CD14-positive monocyte (primary cell): ENCODE measurements around the gene MSANTD3. TPM values are rescaled to one million over a fixed set of nuclear protein-coding genes. Genes with fewer than 3 reads are reported as not detected.

Experiments
- DNase-seq, 3 donors: peaks; one replicate each; pipeline ENCODE4 v3.0.0-alpha.2; 2011 to 2022
- H2AFZ ChIP-seq: 2 replicates; pipeline ENCODE4 v1.6.0; 2012; ENCODE audit warnings: mild to moderate bottlenecking, low read depth, low read length, inconsistent platforms; ENCODE audit not compliant: insufficient read depth, poor library complexity, severe bottlenecking
- H3K27ac ChIP-seq, 2 donors: 1 replicate in 1 of 2; 2 replicates in 1 of 2; pipeline ENCODE4 v1.5.1; 2012 to 2013; ENCODE audit warnings: low read length in 2 of 2, control low read depth in 1 of 2, inconsistent platforms in 1 of 2, low read depth in 1 of 2, mild to moderate bottlenecking in 1 of 2
- H3K27me3 ChIP-seq, 2 donors: one replicate each; pipeline versions ENCODE4 v1.6.0 to v1.6.1; 2011 to 2013; ENCODE audit warnings: low read length in 2 of 2; ENCODE audit not compliant: control insufficient read depth in 2 of 2, insufficient read depth in 2 of 2
- H3K36me3 ChIP-seq, 2 donors: replicated peaks in 1 of 2; 1 replicate in 1 of 2; 2 replicates in 1 of 2; pipeline versions ENCODE4 v1.5.1 to v1.6.1; 2012 to 2013; ENCODE audit warnings: low read length in 2 of 2, control low read depth in 1 of 2, inconsistent platforms in 1 of 2, mild to moderate bottlenecking in 1 of 2; ENCODE audit not compliant: insufficient read depth in 2 of 2, control insufficient read depth in 1 of 2
- H3K4me1 ChIP-seq, 2 donors: 1 replicate in 1 of 2; 2 replicates in 1 of 2; pipeline versions ENCODE4 v1.5.1 to v1.6.1; 2012 to 2013; ENCODE audit warnings: low read length in 2 of 2, control low read depth in 1 of 2, inconsistent platforms in 1 of 2, mild to moderate bottlenecking in 1 of 2, moderate library complexity in 1 of 2; ENCODE audit not compliant: insufficient read depth in 2 of 2, control insufficient read depth in 1 of 2
- H3K4me2 ChIP-seq: replicated peaks from 2 replicates; pipeline ENCODE3; 2012; ENCODE audit warnings: low read length, moderate library complexity, mild to moderate bottlenecking; ENCODE audit not compliant: poor library complexity, severe bottlenecking; ENCODE audit errors: extremely low read depth
- H3K4me3 ChIP-seq, 3 experiments: fragments of 200-600 bp in 1 of 3; sonication (generic) in 1 of 3; replicated peaks in 1 of 3; 1 replicate in 2 of 3; 2 replicates in 1 of 3; pipeline ENCODE4 v1.5.1; 2011 to 2013; ENCODE audit warnings: low read length in 3 of 3, mild to moderate bottlenecking in 3 of 3, control low read depth in 2 of 3, low read depth in 2 of 3, inconsistent platforms in 1 of 3, moderate library complexity in 1 of 3
- H3K79me2 ChIP-seq: 2 replicates; pipeline ENCODE4 v1.6.0; 2012; ENCODE audit warnings: mild to moderate bottlenecking, control low read depth, inconsistent platforms, low read length, moderate library complexity; ENCODE audit not compliant: insufficient read depth
- H3K9ac ChIP-seq: 2 replicates; pipeline ENCODE4 v1.6.0; 2017; ENCODE audit warnings: low read length, mild to moderate bottlenecking; ENCODE audit not compliant: insufficient read depth, poor library complexity, severe bottlenecking
- H3K9me3 ChIP-seq, 2 donors: replicated peaks in 1 of 2; 1 replicate in 1 of 2; 2 replicates in 1 of 2; pipeline versions ENCODE4 v1.5.1 to v1.6.1; 2012 to 2013; ENCODE audit warnings: low read length in 2 of 2, control low read depth in 1 of 2; ENCODE audit not compliant: control insufficient read depth in 1 of 2, insufficient read depth in 1 of 2
- H4K20me1 ChIP-seq: 2 replicates; pipeline ENCODE4 v1.6.0; 2012; ENCODE audit warnings: mild to moderate bottlenecking, low read length, control low read depth, moderate library complexity; ENCODE audit not compliant: insufficient read depth
- H3K27ac Mint-ChIP-seq, 7 donors: one replicate each; pipeline ENCODE4 v1.8.0; 2020; ENCODE audit warnings: mild to moderate bottlenecking in 7 of 7, mixed read lengths in 7 of 7, moderate library complexity in 6 of 7, inconsistent platforms in 2 of 7
- H3K27me3 Mint-ChIP-seq, 3 donors: one replicate each; pipeline ENCODE4 v1.8.0; 2021 to 2022; ENCODE audit warnings: low read depth in 3 of 3, mild to moderate bottlenecking in 3 of 3, mixed read lengths in 3 of 3, moderate library complexity in 3 of 3, inconsistent platforms in 1 of 3
- H3K36me3 Mint-ChIP-seq, 2 donors: one replicate each; pipeline ENCODE4 v1.8.0; 2020; ENCODE audit warnings: mixed read lengths in 2 of 2, inconsistent platforms in 1 of 2, mild to moderate bottlenecking in 1 of 2
- H3K4me1 Mint-ChIP-seq: one replicate; pipeline ENCODE4 v1.8.0; 2020; ENCODE audit warnings: mild to moderate bottlenecking, mixed read lengths
- H3K4me3 Mint-ChIP-seq, 2 donors: one replicate each; pipeline ENCODE4 v1.8.0; 2020; ENCODE audit warnings: mild to moderate bottlenecking in 2 of 2, mixed read lengths in 2 of 2, moderate library complexity in 1 of 2
- H3K9me3 Mint-ChIP-seq, 7 donors: one replicate each; pipeline ENCODE4 v1.8.0; 2020 to 2022; ENCODE audit warnings: mixed read lengths in 7 of 7, mild to moderate bottlenecking in 6 of 7, moderate library complexity in 6 of 7, inconsistent platforms in 2 of 7
- WGBS: methylation state at CpG from one replicate; pipeline ENCODE4 v1.1.5; 2013; ENCODE audit warnings: missing lambda C conversion rate; ENCODE audit not compliant: insufficient coverage; 5-methylcytosine and 5-hydroxymethylcytosine counted together
- intact Hi-C, 2 donors: fragments of 100-400 bp; cut with micrococcal nuclease; formaldehyde crosslinking; loops; one replicate each; pipeline versions ENCODE4 v1.15.0 to v1.15.1; 2023
- polyA plus RNA-seq, 3 donors: library from polyadenylated mRNA; depleted of rRNA in 1 of 3; unstranded in 2 of 3; stranded (reverse) in 1 of 3; fragments of 300-500 nt in 2 of 3; fragments of >200 nt in 1 of 3; fragmentation: Illumina TruSeq in 2 of 3; gene quantifications; 1 replicate in 2 of 3; 2 replicates in 1 of 3; pipeline ENCODE4 v1.2.3, GENCODE V29; 2012 to 2021
- TF ChIP-seq, protein P1 (sequence below): fragments of 200-600 bp; IDR thresholded peaks from one replicate; pipeline ENCODE4 v1.8.0; 2022; ENCODE audit warnings: antibody characterized with exemption, mild to moderate bottlenecking

MSANTD3 gene
- polyA plus RNA-seq, 3 donors: 0.82 to 1.7 (median 1.1) TPM

DNA sequence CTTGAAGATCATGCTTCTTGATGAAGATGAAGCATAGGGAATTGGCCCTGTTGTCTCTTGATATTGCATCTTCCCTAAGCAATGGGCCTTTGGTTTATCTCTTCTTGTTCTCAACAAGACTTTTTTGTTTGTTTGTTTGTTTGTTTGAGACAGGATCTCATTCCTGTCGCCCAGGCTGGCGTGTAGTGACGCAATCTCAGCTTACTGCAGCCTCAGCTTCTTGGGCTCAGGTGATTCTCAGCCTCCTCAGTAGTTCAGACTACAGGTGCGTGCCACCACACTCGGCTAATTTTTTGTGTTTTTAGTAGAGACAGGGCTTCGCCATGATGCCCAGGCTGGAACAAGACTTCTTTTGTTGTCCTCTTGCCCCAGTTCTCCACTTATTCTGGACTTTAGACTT is 51.2 kb downstream of the MSANTD3 start:
- intact Hi-C loops: no loop called here
- Histone ChIP-seq H3K27ac (no peak overlapping the region), H3K9me3 (no peaks in the 10 kb centered on the region), H3K79me2 (no peaks in the 10 kb centered on the region), H3K27me3 (peaks cover 7 to 25% of the 10 kb centered on the region in 2 donors), H3K4me3 (no peak overlapping the region), H3K4me2 (no peak overlapping the region), H2AFZ (no peak overlapping the region), H3K9ac (no peak overlapping the region), H3K4me1 (peaks cover 6 to 10% of the 10 kb centered on the region in 2 donors), H4K20me1 (no peaks in the 10 kb centered on the region), H3K36me3 (no peaks in the 10 kb centered on the region)
- DNase-seq: no peak
- TF ChIP-seq, protein P1, sequence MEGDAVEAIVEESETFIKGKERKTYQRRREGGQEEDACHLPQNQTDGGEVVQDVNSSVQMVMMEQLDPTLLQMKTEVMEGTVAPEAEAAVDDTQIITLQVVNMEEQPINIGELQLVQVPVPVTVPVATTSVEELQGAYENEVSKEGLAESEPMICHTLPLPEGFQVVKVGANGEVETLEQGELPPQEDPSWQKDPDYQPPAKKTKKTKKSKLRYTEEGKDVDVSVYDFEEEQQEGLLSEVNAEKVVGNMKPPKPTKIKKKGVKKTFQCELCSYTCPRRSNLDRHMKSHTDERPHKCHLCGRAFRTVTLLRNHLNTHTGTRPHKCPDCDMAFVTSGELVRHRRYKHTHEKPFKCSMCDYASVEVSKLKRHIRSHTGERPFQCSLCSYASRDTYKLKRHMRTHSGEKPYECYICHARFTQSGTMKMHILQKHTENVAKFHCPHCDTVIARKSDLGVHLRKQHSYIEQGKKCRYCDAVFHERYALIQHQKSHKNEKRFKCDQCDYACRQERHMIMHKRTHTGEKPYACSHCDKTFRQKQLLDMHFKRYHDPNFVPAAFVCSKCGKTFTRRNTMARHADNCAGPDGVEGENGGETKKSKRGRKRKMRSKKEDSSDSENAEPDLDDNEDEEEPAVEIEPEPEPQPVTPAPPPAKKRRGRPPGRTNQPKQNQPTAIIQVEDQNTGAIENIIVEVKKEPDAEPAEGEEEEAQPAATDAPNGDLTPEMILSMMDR: no peak
- no peak overlapping the region for H3K4me3 Mint-ChIP-seq
- no peak overlapping the region for H3K27ac Mint-ChIP-seq
- WGBS: 85% methylated on average over 3 of the region's 6 CpGs
- H3K27me3 Mint-ChIP-seq: peaks cover 16 to 24% (median 18%) of the 10 kb centered on the region in 3 donors
- peaks cover 0 to 4% (median 2%) of the 10 kb centered on the region in 7 donors for H3K9me3 Mint-ChIP-seq
- peaks cover 0 to 7% of the 10 kb centered on the region in 2 donors for H3K36me3 Mint-ChIP-seq
- peaks cover 11% of the 10 kb centered on the region for H3K4me1 Mint-ChIP-seq

DNA sequence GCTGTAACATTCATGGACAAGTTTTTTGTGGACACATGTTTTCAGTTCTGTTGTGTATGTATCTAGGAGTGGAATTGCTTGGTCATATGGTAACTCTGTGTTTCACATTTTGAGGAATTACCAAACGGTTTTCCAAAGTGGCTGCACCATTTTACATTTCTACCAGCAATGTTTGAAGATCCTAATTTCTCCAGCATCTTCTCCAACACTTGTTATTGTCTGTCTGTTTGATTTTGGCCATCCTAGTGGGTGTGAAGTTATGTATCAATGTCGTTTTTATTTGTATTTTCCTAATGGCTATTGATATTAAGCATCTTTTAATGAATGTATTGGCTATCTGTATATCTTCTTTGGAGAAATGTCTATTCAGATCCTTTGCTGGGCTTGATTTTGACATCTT is 52.9 kb downstream of the MSANTD3 start:
- DNase-seq: no peak
- H3K9me3 ChIP-seq: no peaks in the 10 kb centered on the region
- no peaks in the 10 kb centered on the region for H3K36me3 ChIP-seq
- H3K27me3 ChIP-seq: peaks cover 0 to 11% of the 10 kb centered on the region in 2 donors
- H3K4me1 ChIP-seq: no peaks in the 10 kb centered on the region
- Mint-ChIP-seq H3K4me1 (peaks cover 4% of the 10 kb centered on the region), H3K4me3 (no peak overlapping the region), H3K27ac (no peak overlapping the region), H3K9me3 (peaks cover 0 to 2% (median 0%) of the 10 kb centered on the region in 7 donors), H3K27me3 (peaks cover 4 to 8% (median 7%) of the 10 kb centered on the region in 3 donors), H3K36me3 (peaks cover 0 to 2% of the 10 kb centered on the region in 2 donors)
- no peak overlapping the region for H3K27ac ChIP-seq
- H3K4me3 ChIP-seq: no peak overlapping the region
- H3K9ac ChIP-seq: no peak overlapping the region
- TF ChIP-seq, protein P1: no peak
- H4K20me1 ChIP-seq: no peaks in the 10 kb centered on the region
- intact Hi-C loops: no loop called here
- H3K4me2 ChIP-seq: no peak overlapping the region
- no peak overlapping the region for H2AFZ ChIP-seq
- WGBS: no CpG with 5 or more reads among the region's 2 CpGs
- no peaks in the 10 kb centered on the region for H3K79me2 ChIP-seq
